Coronary artery (tissue), 2 donors: Measurements from ENCODE around the gene ADM2.

Source experiments
- DNase-seq: peaks from one replicate; pipeline ENCODE4 v3.0.0-alpha.2; 2017; ENCODE audit warnings: low spot score
- H3K27ac ChIP-seq, 2 donors: fragments of 200-600 bp; sonication (generic); one replicate each; pipeline ENCODE4 v1.5.1; 2016 to 2019
- H3K4me3 ChIP-seq: fragments of 200-600 bp; sonication (generic); 2 replicates; pipeline ENCODE4 v1.5.1; 2016; ENCODE audit warnings: mild to moderate bottlenecking, moderate library complexity
- TF ChIP-seq, protein P1 (sequence below): fragments of 200-600 bp; sonication (generic); IDR thresholded peaks from one replicate; pipeline ENCODE4 v1.5.1; 2019; ENCODE audit warnings: antibody characterized with exemption

The ADM2 gene

DNA sequence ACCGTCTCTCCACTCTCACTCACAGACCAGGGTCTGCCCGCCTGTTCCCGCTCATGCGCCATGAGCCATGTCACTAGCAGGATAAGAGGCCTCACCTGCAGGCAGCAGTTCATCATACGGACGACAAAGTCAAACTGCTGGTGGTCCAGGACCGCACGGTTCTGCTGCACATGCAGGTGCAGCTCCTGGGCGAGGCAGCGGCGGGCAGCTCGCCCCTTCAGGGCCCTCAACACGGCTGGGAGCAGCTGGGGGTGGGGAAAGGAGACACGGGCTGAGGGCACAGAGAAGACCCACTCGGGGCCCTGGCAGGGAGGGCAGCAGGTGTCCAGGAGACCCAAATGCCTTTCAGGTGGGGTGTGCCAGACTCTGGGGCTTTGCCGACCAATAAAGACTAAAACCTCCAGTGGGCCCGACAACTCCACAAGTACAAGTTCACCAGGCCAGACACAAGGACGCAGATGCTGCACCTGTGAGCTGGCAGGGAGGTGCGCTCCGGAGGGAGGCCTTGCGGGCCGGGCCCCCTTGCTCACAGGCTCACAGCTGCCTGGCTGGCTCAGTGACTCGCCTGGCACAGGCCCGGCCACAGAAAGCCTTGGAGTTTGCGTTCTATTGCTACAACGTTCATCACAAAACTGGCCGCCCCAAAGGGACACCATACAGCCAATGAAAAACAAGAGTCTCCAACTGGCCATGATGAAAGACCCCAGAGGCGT, 18.0 kb upstream of the ADM2 start:
- TF ChIP-seq, protein P1, sequence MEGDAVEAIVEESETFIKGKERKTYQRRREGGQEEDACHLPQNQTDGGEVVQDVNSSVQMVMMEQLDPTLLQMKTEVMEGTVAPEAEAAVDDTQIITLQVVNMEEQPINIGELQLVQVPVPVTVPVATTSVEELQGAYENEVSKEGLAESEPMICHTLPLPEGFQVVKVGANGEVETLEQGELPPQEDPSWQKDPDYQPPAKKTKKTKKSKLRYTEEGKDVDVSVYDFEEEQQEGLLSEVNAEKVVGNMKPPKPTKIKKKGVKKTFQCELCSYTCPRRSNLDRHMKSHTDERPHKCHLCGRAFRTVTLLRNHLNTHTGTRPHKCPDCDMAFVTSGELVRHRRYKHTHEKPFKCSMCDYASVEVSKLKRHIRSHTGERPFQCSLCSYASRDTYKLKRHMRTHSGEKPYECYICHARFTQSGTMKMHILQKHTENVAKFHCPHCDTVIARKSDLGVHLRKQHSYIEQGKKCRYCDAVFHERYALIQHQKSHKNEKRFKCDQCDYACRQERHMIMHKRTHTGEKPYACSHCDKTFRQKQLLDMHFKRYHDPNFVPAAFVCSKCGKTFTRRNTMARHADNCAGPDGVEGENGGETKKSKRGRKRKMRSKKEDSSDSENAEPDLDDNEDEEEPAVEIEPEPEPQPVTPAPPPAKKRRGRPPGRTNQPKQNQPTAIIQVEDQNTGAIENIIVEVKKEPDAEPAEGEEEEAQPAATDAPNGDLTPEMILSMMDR: no peak
- no peak for DNase-seq
- H3K27ac ChIP-seq: no peak overlapping the region
- H3K4me3 ChIP-seq: no peak overlapping the region

- TF ChIP-seq, protein P1: no peak
- no peak for DNase-seq
- no peak overlapping the region for H3K27ac ChIP-seq
- no peak overlapping the region for H3K4me3 ChIP-seq
These were observed 16.9 kb upstream of the ADM2 start for GRCh38 chr22:50464451-50464850.

DNA sequence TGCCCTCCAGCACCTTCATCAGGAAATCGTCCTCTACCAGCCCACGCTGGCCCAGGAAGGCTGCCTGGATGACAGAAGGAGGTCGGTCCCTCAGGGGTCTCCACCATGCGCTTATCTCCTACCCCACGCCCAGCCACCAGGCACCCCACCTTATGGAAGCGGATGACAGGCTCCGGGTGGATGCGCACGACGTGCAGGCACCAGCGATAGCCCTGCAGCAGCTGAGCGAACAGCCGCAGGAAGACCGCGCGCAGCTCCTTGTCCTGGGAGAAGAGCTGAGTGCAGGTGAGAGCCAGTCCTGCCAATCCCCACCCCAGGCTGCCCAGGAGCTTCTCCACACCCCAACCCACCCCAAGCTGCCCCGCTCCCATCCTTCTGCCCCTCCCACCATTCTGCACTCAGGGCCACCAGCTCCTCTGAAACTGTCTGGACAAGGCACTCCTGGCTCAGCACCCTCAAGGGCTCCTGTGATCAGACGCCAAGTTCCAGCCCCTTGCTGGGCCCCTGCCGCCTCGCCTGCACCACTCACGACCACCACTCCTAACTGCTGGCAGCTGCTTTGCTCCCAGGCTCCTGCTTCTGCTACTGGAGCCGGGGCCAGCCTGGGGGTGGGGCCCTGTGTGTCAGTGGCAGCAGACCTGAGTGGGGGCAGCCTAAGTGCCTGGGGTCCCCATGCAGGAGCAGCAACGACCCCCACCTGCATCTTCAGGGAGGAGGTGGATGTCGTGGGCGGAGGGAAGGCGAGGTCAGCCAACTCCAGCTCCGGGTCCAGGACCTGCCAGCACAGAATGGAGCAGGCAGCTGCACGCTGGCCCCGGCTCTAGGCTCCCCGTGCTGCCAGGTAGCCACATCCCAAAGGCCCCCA, 16.0 kb upstream of the ADM2 start:
- TF ChIP-seq, protein P1: no peak
- Histone ChIP-seq H3K27ac (no peak overlapping the region), H3K4me3 (no peak overlapping the region)
- DNase-seq: no peak

GRCh38 chr22:50467341-50467740, 14.0 kb upstream of the ADM2 start:
- TF ChIP-seq, protein P1: no peak
- H3K27ac ChIP-seq: no peak overlapping the region
- no peak for DNase-seq
- no peak overlapping the region for H3K4me3 ChIP-seq

DNA sequence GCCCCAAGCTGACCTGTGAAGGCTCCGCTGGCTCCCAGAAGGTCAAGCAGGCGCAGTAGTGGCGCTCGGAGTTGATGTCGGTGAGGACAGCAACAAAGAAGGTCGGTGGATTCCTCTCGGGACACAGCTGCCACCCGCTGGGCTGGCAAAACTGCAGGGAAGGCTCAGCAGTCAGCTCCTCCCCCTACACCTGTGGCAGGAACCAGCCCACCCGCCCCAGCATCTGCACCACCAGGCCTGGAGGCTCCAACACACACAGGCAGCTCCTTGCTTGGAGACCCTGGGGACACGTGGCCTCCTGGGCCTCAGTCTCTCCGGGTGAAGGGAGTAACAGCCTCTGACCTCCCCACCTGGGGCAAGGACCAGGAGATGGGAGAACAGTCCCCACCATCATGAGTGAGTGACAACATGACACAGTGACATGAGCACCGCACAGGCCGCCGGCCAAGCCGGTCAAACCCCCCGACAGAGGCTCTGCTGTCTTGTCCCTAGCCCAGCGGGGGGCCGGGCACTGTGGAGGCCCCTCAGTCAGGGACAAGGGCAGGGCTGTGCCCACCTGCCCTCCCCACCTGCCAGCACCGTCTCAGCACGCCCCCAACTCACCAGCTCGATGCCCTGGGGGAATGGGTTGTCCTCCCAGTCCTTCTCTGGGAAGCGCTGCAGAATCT, 13.4 kb upstream of the ADM2 start:
- H3K27ac ChIP-seq: no peak overlapping the region
- no peak overlapping the region for H3K4me3 ChIP-seq
- DNase-seq: no peak
- TF ChIP-seq, protein P1: no peak

- no peak overlapping the region for H3K4me3 ChIP-seq
- H3K27ac ChIP-seq: no peak overlapping the region
- DNase-seq: no peak
- TF ChIP-seq, protein P1: no peak
These were observed 12.7 kb upstream of the ADM2 start for GRCh38 chr22:50468626-50469025.
